Hepatocyte (in vitro differentiated cells): Measurements from ENCODE around the gene SMIM10L2A. TPM values are rescaled to one million over a fixed set of nuclear protein-coding genes. Genes with fewer than 3 reads are reported as not detected.
A peak's percentile ranks its signal among the peaks of the same experiment; 100 is the strongest.

Experiments
- DNase-seq: peaks from one replicate; pipeline ENCODE4 v3.0.0-alpha.2; 2016; ENCODE audit warnings: low spot score
- H2AFZ ChIP-seq: fragments of 200-600 bp; sonication (generic); 2 replicates; pipeline ENCODE4 v1.6.0; 2016; ENCODE audit warnings: antibody characterized with exemption, mild to moderate bottlenecking
- H3K27ac ChIP-seq: fragments of 200-600 bp; sonication (generic); 2 replicates; pipeline ENCODE4 v1.5.1; 2016; ENCODE audit warnings: mild to moderate bottlenecking
- H3K27me3 ChIP-seq: fragments of 200-600 bp; sonication (generic); 2 replicates; pipeline ENCODE4 v1.6.1; 2016
- H3K36me3 ChIP-seq: fragments of 200-600 bp; sonication (generic); replicated peaks from 2 replicates; pipeline ENCODE4 v1.5.1; 2016; ENCODE audit warnings: low read depth; ENCODE audit not compliant: insufficient read depth
- H3K4me1 ChIP-seq: fragments of 200-600 bp; sonication (generic); 2 replicates; pipeline ENCODE4 v1.5.1; 2016; ENCODE audit warnings: mild to moderate bottlenecking, moderate library complexity; ENCODE audit not compliant: insufficient read depth
- H3K4me2 ChIP-seq: fragments of 200-600 bp; sonication (generic); 2 replicates; pipeline ENCODE4 v1.6.0; 2016
- H3K4me3 ChIP-seq: fragments of 200-600 bp; sonication (generic); 2 replicates; pipeline ENCODE4 v1.5.1; 2016; ENCODE audit warnings: mild to moderate bottlenecking
- H3K79me2 ChIP-seq: fragments of 200-600 bp; sonication (generic); 2 replicates; pipeline ENCODE4 v1.6.0; 2017; ENCODE audit warnings: mild to moderate bottlenecking
- H3K9me2 ChIP-seq: fragments of 200-600 bp; sonication (generic); replicated peaks from 2 replicates; pipeline ENCODE4 v1.6.0; 2017; ENCODE audit warnings: mild to moderate bottlenecking; ENCODE audit not compliant: insufficient read depth
- H3K9me3 ChIP-seq: fragments of 200-600 bp; sonication (generic); 2 replicates; pipeline ENCODE4 v1.5.1; 2016; ENCODE audit warnings: low read depth, mild to moderate bottlenecking
- H4K20me1 ChIP-seq: fragments of 200-600 bp; sonication (generic); 2 replicates; pipeline ENCODE4 v1.6.0; 2016; ENCODE audit warnings: mild to moderate bottlenecking; ENCODE audit not compliant: insufficient read depth, poor library complexity, severe bottlenecking
- CTCF ChIP-seq: fragments of 200-600 bp; sonication (generic); IDR thresholded peaks from 2 replicates; pipeline ENCODE4 v1.5.1; 2016; ENCODE audit warnings: antibody characterized with exemption, mild to moderate bottlenecking; ENCODE audit not compliant: poor library complexity
- EZH2 ChIP-seq: fragments of 200-600 bp; sonication (generic); IDR thresholded peaks from 2 replicates; pipeline ENCODE4 v1.6.1; 2016; ENCODE audit warnings: antibody characterized with exemption, mild to moderate bottlenecking, borderline replicate concordance
- EZH2phosphoT487 ChIP-seq: fragments of 200-600 bp; sonication (generic); IDR thresholded peaks from one replicate; pipeline ENCODE4 v1.6.1; 2018; ENCODE audit warnings: antibody characterized with exemption, mild to moderate bottlenecking, low read depth, moderate library complexity; ENCODE audit not compliant: unreplicated experiment, severe bottlenecking
- WGBS: methylation state at CpG from one replicate; pipeline ENCODE4 v1.1.6; 2016; ENCODE audit warnings: low lambda C conversion rate; ENCODE audit errors: missing lambda C conversion rate; 5-methylcytosine and 5-hydroxymethylcytosine counted together
- polyA plus RNA-seq: library from polyadenylated mRNA; unstranded; fragments of >200 nt; fragmentation: Nextera tagmentation; extraction: Ambion mirVana; gene quantifications from 2 replicates; pipeline ENCODE4 v1.2.1, GENCODE V29; 2016
- total RNA-seq: library from RNA; depleted of rRNA; stranded (reverse); fragments of >200 nt; gene quantifications from 2 replicates; pipeline ENCODE4 v1.2.3, GENCODE V29; 2014

Gene SMIM10L2A
- total RNA-seq (7.0 and 7.2 TPM in 2 replicates), polyA plus RNA-seq (4.2 and 5.0 TPM in 2 replicates)

- Histone ChIP-seq H2AFZ (peak within 1 kb of the TSS; percentile 42), H3K9me3 (no peaks in the 10 kb centered on the region), H3K4me2 (peak within 1 kb of the TSS; percentile 76), H4K20me1 (no peaks in the 10 kb centered on the region), H3K79me2 (no peaks in the 10 kb centered on the region), H3K4me3 (peak within 1 kb of the TSS; percentile 23), H3K4me1 (no peaks in the 10 kb centered on the region), H3K9me2 (no peaks in the 10 kb centered on the region), H3K27ac (peak within 1 kb of the TSS; percentile 40), H3K36me3 (no peaks in the 10 kb centered on the region), H3K27me3 (no peaks in the 10 kb centered on the region)
- TF ChIP-seq EZH2 (no peak), CTCF (no peak), EZH2phosphoT487 (no peak)
- 44% methylated on average over 36 of the region's 100 CpGs for WGBS
- no peak for DNase-seq
Observed at GRCh38 chrX:135421932-135422809, at the start of gene SMIM10L2A. Gene SMIM10L2A (plus strand): TSS chrX:135421944. CDS start chrX:135422132, 188 bp downstream.

GRCh38 chrX:135373357-135373756 is 48.4 kb upstream of the SMIM10L2A start:
- 76% methylated on average over 7 of the region's 7 CpGs for WGBS
- H3K4me2 ChIP-seq = no peak overlapping the region
- no peaks in the 10 kb centered on the region for H3K79me2 ChIP-seq
- no peak overlapping the region for H3K27ac ChIP-seq
- no peaks in the 10 kb centered on the region for H3K4me1 ChIP-seq
- no peaks in the 10 kb centered on the region for H4K20me1 ChIP-seq
- H3K36me3 ChIP-seq = no peaks in the 10 kb centered on the region
- TF ChIP-seq EZH2phosphoT487 = no peak
- TF ChIP-seq CTCF = no peak
- no peak for TF ChIP-seq EZH2
- H3K9me3 ChIP-seq = no peaks in the 10 kb centered on the region
- DNase-seq = no peak
- no peak overlapping the region for H3K4me3 ChIP-seq
- no peak overlapping the region for H2AFZ ChIP-seq
- H3K27me3 ChIP-seq = no peaks in the 10 kb centered on the region
- H3K9me2 ChIP-seq = no peaks in the 10 kb centered on the region

GRCh38 chrX:135382260-135382659 is 39.5 kb upstream of the SMIM10L2A start:
- no peak for DNase-seq
- no peaks in the 10 kb centered on the region for H3K9me2 ChIP-seq
- no peaks in the 10 kb centered on the region for H4K20me1 ChIP-seq
- H3K36me3 ChIP-seq = no peaks in the 10 kb centered on the region
- no peak overlapping the region for H3K4me2 ChIP-seq
- TF ChIP-seq EZH2 (no peak), EZH2phosphoT487 (no peak), CTCF (no peak)
- H2AFZ ChIP-seq = no peak overlapping the region
- H3K27ac ChIP-seq = no peak overlapping the region
- no peaks in the 10 kb centered on the region for H3K9me3 ChIP-seq
- no peaks in the 10 kb centered on the region for H3K27me3 ChIP-seq
- no peak overlapping the region for H3K4me3 ChIP-seq
- H3K79me2 ChIP-seq = no peaks in the 10 kb centered on the region
- H3K4me1 ChIP-seq = no peaks in the 10 kb centered on the region
- 69% methylated on average over 1 of the region's 1 CpG for WGBS
